Thoracic aorta (tissue), 2 donors: Measurements from ENCODE around the gene LRRC8A. TPM values are rescaled to one million over a fixed set of nuclear protein-coding genes. Genes with fewer than 3 reads are reported as not detected.

Experiments
- ATAC-seq: fragments of 150-250 bp; one replicate; pipeline ENCODE4 v1.8.0; 2017; ENCODE audit warnings: low read depth; ENCODE audit not compliant: insufficient number of reproducible peaks, low FRiP score
- DNase-seq: peaks from one replicate; pipeline ENCODE4 v3.0.0-alpha.2; 2020; ENCODE audit warnings: low spot score
- H3K27ac ChIP-seq, 2 donors: fragments of 200-600 bp; sonication (generic); 1 replicate in 1 of 2; 2 replicates in 1 of 2; pipeline ENCODE4 v1.5.1; 2016; ENCODE audit warnings: mild to moderate bottlenecking in 2 of 2, moderate library complexity in 2 of 2
- H3K27me3 ChIP-seq: fragments of 200-600 bp; sonication (generic); replicated peaks from 2 replicates; pipeline ENCODE4 v1.6.0; 2016; ENCODE audit warnings: mild to moderate bottlenecking; ENCODE audit not compliant: insufficient read depth
- H3K36me3 ChIP-seq: fragments of 200-600 bp; sonication (generic); one replicate; pipeline ENCODE4 v1.5.1; 2016
- H3K4me1 ChIP-seq, 2 donors: fragments of 200-600 bp; sonication (generic); 1 replicate in 1 of 2; 2 replicates in 1 of 2; pipeline versions ENCODE4 v1.5.1 to v1.6.0; 2016; ENCODE audit warnings: low read depth in 2 of 2, mild to moderate bottlenecking in 1 of 2; ENCODE audit not compliant: control insufficient read depth in 1 of 2
- H3K4me3 ChIP-seq: fragments of 200-600 bp; sonication (generic); 2 replicates; pipeline ENCODE4 v1.5.1; 2016; ENCODE audit warnings: mild to moderate bottlenecking
- H3K9me3 ChIP-seq: fragments of 200-600 bp; sonication (generic); 2 replicates; pipeline ENCODE4 v1.5.1; 2016
- total RNA-seq, 2 donors: library from RNA; depleted of rRNA; stranded (reverse); fragments of >200 nt; gene quantifications; one replicate each; pipeline versions ENCODE4 v1.1.0 to v1.2.3, GENCODE V29; 2016
- TF ChIP-seq, protein P1 (sequence below): fragments of 200-600 bp; sonication (generic); IDR thresholded peaks from one replicate; pipeline ENCODE4 v1.5.1; 2019; ENCODE audit warnings: antibody characterized with exemption

LRRC8A gene
- total RNA-seq, 2 donors from 2014 or later = 125 to 161 TPM

- no peaks in the 10 kb centered on the region for H3K9me3 ChIP-seq
These were observed 4.4 kb downstream of the LRRC8A start for GRCh38 chr9:128886211-128886891.

DNA sequence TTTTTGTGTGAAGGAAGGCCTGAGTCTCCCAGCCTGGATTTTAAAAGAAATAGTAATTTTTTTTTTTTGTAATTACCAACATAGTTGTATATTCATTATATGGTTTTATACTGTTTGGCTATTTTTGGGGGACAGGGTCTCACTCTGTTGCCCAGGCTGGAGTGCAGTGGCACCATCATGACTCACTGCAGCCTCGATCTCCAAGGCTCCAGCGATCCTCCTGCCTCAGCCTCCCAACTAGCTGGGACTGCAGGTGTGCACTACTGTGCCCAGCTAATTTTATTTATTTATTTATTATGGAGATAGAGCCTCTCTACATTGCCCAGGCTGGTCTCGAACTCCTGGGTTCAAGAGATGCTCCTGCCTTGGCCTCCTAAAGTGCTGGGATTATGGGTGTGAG lies 5.1 kb downstream of the LRRC8A start:
- Histone ChIP-seq H3K27ac (peak overlapping the region in 1 of 2 donors; percentile 53), H3K4me3 (no peak overlapping the region), H3K4me1 (peaks cover 36 to 82% of the 10 kb centered on the region in 2 donors), H3K36me3 (peaks cover 29% of the 10 kb centered on the region), H3K27me3 (no peaks in the 10 kb centered on the region), H3K9me3 (no peaks in the 10 kb centered on the region)
- no peak for ATAC-seq
- TF ChIP-seq, protein P1, sequence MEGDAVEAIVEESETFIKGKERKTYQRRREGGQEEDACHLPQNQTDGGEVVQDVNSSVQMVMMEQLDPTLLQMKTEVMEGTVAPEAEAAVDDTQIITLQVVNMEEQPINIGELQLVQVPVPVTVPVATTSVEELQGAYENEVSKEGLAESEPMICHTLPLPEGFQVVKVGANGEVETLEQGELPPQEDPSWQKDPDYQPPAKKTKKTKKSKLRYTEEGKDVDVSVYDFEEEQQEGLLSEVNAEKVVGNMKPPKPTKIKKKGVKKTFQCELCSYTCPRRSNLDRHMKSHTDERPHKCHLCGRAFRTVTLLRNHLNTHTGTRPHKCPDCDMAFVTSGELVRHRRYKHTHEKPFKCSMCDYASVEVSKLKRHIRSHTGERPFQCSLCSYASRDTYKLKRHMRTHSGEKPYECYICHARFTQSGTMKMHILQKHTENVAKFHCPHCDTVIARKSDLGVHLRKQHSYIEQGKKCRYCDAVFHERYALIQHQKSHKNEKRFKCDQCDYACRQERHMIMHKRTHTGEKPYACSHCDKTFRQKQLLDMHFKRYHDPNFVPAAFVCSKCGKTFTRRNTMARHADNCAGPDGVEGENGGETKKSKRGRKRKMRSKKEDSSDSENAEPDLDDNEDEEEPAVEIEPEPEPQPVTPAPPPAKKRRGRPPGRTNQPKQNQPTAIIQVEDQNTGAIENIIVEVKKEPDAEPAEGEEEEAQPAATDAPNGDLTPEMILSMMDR = no peak
- DNase-seq = no peak

More at GRCh38 chr9:128886211-128886891, 4.4 kb downstream of the LRRC8A start:
- H3K36me3 ChIP-seq = peaks cover 27% of the 10 kb centered on the region
- TF ChIP-seq, protein P1 = no peak
- H3K27me3 ChIP-seq = no peaks in the 10 kb centered on the region
- DNase-seq = no peak
- peaks cover 29 to 75% of the 10 kb centered on the region in 2 donors for H3K4me1 ChIP-seq
- peak overlapping the region in 1 of 2 donors; percentile 15 for H3K27ac ChIP-seq
- ATAC-seq = no peak
- H3K4me3 ChIP-seq = no peak overlapping the region

- DNase-seq (no peak), ATAC-seq (no peak)
- Histone ChIP-seq H3K36me3 (peaks cover 31% of the 10 kb centered on the region), H3K4me1 (peaks cover 44 to 89% of the 10 kb centered on the region in 2 donors), H3K4me3 (no peak overlapping the region), H3K27me3 (no peaks in the 10 kb centered on the region), H3K9me3 (no peaks in the 10 kb centered on the region), H3K27ac (peak overlapping the region; percentile 34 to 53)
- TF ChIP-seq, protein P1 = no peak
These were observed 6.0 kb downstream of the LRRC8A start for GRCh38 chr9:128887914-128888350.

DNA sequence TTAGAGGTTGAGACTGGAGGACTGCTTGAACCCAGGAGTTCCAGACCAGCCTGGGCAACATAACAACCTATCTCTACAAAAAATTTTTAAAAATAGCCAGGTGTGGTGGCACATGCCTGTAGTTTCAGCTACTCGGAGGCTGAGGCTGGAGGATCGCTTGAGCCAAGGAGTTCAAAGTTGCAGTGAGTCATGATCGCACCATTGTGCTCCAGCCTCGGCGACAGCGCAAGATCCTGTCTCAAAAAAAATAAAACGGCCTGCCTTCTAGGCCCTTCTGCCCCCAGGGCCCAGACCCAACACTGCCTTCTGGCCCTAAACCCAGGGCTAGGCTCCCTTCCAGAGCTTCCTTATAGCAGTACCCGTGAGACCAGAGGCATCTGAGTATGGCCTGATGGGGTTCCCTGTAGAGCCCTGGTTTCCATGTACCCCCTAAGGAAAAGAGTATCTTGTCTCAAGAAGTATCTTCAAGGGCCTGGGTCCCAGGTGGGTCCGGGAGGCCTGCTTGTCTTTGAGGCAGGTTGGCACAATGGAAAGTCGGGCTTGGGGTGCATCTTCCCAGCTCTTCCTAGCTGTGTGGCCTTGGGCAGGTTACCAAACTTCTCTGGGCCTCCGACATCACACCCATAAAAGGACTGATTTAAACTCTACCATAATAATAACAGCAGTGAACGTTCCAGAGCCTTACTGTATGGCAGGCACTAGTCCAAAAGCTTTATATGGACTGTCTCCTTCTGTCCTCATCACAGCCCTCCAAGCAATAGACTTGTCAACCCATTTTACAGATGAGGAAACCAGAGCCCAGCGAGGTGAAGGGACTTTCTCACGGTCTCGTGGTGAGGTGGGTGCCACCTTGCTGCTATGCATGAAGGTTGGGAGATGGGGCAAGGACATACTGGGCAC lies 9.6 kb downstream of the LRRC8A start:
- DNase-seq = no peak
- Histone ChIP-seq H3K9me3 (no peaks in the 10 kb centered on the region), H3K36me3 (peaks cover 38% of the 10 kb centered on the region), H3K4me3 (peak overlapping the region; percentile 63), H3K27me3 (no peaks in the 10 kb centered on the region), H3K27ac (peak overlapping the region; percentile 78 to 97), H3K4me1 (peaks cover 29 to 76% of the 10 kb centered on the region in 2 donors)
- peak; percentile 13 for ATAC-seq
- TF ChIP-seq, protein P1 = no peak
